ENCODE data around the gene DGKG.

DNA sequence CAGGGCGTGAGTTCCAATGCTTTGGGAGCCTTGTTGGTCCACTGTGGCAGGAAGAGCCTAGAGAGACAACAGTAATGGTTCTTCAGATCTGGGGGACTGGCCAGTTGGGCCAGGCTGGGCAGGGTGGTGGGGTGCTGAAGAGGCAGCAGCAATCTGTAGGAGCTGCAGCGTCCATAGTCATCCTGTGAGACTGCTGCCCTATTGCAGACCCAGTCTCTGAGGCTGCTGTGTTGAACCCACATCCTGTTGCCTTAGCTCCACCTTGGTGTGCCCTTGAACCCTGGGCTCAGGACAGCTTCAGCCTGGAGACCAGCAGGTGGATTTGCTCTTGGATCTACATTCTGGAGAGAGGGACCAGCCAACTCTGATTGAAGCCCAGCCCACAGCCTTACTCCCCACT is 229.5 kb downstream of the DGKG start:
- TF ChIP-seq POLR2AphosphoS5 (IDR thresholded peaks at IDR 0.05) (no peak), POLR2A (IDR thresholded peaks at IDR 0.05) (no peak)
- TF ChIP-seq, protein P1, sequence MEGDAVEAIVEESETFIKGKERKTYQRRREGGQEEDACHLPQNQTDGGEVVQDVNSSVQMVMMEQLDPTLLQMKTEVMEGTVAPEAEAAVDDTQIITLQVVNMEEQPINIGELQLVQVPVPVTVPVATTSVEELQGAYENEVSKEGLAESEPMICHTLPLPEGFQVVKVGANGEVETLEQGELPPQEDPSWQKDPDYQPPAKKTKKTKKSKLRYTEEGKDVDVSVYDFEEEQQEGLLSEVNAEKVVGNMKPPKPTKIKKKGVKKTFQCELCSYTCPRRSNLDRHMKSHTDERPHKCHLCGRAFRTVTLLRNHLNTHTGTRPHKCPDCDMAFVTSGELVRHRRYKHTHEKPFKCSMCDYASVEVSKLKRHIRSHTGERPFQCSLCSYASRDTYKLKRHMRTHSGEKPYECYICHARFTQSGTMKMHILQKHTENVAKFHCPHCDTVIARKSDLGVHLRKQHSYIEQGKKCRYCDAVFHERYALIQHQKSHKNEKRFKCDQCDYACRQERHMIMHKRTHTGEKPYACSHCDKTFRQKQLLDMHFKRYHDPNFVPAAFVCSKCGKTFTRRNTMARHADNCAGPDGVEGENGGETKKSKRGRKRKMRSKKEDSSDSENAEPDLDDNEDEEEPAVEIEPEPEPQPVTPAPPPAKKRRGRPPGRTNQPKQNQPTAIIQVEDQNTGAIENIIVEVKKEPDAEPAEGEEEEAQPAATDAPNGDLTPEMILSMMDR (IDR thresholded peaks at IDR 0.05) = no peak

All from breast epithelium (tissue), 3 donors.